ENCODE measurements around the gene GSTT2.
"Not testable (repeated sequence)": the region's sequence is repeated elsewhere in the genome, so short reads cannot be mapped to it uniquely, and the experiment has no call there.

- not testable (repeated sequence) for TF ChIP-seq CTCF, POLR2A (IDR thresholded peaks at IDR 0.05)
Observed at GRCh38 chr22:23974836-23975352, 5.0 kb upstream of the GSTT2 start.

All from right lobe of liver (tissue), 4 donors.